ACHN (cell line): ENCODE results near the gene CCDC60.

Source experiments
- DNase-seq: peaks from one replicate; pipeline ENCODE4 v3.0.0-alpha.2; 2015
- in situ Hi-C: cut with HindIII; loops from 2 replicates; pipeline ENCODE4 v1.10.0; 2017; ENCODE audit warnings: low sequenced_read_pairs, low pct_ligation_motif_present, low pct_unique_long_range_greater_than_20kb

CCDC60 gene

DNA sequence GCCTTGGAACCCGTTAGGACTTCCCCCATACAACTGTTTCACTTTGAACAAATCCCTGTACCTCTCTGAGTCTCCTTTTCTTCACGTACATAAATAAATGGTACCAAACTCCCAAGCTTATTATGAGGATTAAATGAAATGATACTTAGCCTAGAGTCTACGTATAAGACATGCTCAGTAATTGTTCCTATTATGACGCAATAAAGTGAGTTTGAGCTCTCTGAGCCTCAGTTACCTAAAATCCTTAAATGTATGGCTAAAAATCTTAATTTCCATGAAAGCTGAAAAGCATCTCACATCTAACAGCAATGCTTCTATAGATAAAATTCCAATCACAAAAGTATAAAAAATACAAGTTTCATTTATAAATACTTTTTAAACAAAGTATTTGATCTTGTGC is 141.1 kb downstream of the CCDC60 start:
- in situ Hi-C loops = no loop called here
- no peak for DNase-seq

- no peak for DNase-seq
- in situ Hi-C loops = no loop called here
These were observed 142.4 kb downstream of the CCDC60 start for GRCh38 chr12:119476951-119477350.

- in situ Hi-C loops = no loop called here
- no peak for DNase-seq
These were observed 144.6 kb downstream of the CCDC60 start for GRCh38 chr12:119479121-119479561.

DNA sequence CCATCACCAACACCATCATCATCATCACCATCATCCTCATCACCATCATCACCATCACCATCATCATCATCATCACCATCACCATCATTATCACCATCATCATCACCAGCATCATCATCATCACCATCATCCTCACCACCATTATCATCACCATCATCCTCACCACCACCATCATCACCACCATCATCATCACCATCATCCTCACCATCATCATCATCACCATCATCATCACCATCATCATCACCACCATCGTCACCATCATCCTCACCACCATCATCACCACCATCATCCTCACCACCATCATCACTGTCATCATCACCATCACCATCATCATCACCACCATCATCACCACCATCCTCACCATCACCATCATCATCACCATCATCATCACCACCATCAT is 146.0 kb downstream of the CCDC60 start:
- in situ Hi-C loops = no loop called here
- no peak for DNase-seq

- DNase-seq = no peak
- in situ Hi-C loops = no loop called here
These were observed 152.1 kb downstream of the CCDC60 start for GRCh38 chr12:119486599-119487154.

GRCh38 chr12:119491814-119492213 is 157.3 kb downstream of the CCDC60 start:
- DNase-seq = no peak
- in situ Hi-C loops = no loop called here

DNA sequence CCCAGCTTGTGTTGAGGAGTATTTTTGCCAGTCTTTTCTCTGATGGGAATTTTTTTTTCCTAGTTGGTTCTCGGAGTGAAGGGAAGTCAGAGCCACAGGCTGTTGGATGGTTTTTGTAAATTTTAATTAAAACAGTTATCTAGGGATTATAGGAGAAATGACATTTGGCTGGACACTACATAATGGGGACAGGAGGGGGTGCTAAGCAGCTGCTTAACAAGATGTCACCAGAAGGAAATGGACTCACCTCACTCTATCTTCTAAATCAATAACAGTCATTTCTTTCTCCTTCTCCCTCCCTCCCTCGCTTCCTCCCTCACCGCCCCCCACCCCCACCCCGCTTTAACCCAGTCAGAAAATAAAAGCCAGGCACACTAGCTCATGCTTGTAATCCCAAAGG is 165.7 kb downstream of the CCDC60 start:
- no peak for DNase-seq
- in situ Hi-C loops = no loop called here

DNA sequence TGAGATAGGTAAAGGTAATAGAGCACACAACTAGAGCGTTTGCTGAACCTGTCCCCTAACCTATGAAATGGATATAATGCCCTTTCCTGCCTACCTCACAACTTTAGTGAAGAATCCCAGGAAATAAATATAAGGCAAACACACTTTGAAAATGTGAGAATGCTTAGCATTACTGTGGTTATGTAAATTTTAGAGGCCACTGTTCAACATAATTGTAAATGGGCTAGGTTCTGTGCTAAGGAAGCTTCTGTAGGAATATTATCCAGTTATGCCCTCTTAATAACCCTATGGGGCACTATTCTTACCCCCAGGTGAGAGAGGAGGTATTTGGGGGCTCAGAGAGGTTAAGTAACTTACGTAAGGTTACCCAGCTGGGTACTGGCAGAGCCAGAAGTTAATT is 166.5 kb downstream of the CCDC60 start:
- in situ Hi-C loops = no loop called here
- no peak for DNase-seq

DNA sequence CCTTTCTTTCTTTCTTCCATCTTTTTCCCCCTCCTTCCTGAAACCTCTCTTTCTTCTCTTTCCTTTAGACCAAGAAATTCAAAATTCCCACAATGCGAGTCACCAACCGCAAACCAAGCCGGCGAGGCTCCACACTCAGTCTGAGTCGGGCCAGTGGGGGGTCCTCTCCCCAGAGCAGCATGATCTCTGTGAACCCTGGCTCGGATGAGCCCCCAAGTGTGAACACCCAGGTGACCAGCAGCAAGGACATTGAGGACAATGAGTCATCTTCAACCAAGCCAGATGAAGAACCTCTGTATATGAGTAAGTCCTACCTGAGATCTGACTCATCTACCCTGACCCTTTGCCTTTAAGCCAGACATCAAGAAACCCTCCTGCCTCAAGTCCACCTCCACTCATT is 170.5 kb downstream of the CCDC60 start:
- in situ Hi-C loops = no loop called here
- DNase-seq = peak; percentile 62

DNA sequence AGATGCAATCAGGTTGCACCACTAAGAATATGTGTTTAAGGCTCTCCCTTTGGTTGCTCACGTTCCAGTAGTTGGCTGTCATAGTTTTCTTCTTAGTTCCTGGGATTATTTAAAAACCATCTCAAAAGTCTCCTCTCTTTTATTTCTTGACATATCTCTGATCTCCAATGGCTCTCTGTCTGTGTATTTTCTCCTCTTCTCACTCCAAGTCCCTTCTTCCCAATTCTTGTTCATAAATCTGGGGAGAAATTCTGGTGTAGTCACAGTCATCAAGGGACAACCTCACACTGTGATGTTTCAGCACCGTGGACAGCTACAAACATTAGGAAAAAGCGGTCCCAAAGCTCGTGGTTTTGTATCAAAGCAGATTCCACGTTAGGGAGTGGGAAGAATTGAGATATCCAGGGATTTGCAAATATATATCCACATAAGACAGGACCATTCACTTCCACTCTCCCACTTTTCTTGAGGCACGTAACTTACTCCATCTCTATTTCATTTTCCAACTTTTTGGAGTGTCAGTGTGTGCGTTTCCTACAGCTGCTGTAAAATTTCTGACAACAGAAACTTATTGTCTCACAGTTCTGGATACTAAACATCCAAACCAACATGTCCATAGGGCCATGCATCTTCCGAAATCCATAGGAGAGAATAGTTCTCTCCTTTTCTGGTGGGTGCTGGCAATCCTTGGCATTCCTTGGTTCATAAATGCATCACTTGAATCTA is 178.4 kb downstream of the CCDC60 start:
- peak; percentile 35 for DNase-seq

DNA sequence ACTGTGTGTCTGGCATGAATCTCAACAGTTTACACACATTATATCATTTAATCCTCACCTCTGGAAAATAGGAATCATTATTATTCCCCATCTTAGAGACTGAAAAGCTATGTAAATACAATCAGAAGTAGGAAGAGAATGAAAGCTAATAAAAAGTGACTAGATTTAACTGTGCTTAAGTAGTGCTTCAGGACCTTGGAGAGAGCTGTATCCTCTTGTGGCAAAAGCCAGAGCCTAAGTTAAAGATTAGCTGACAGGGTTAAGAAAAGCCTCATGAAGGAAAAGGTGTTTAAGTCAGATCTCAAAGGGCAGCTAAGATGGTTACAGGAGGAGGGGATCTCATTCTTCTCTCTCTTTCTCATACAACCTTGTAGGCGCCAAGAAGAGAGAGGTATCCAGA is 193.7 kb downstream of the CCDC60 start:
- peak; percentile 60 for DNase-seq
- in situ Hi-C loops = no loop called here

More for the DNA sequence above, 178.4 kb downstream of the CCDC60 start:
- in situ Hi-C loops = no loop called here

GRCh38 chr12:119540476-119540875 is 205.9 kb downstream of the CCDC60 start:
- no peak for DNase-seq
- in situ Hi-C loops = no loop called here

GRCh38 chr12:119544765-119545625 is 210.5 kb downstream of the CCDC60 start:
- in situ Hi-C loops = no loop called here
- DNase-seq = peak; percentile 77

DNA sequence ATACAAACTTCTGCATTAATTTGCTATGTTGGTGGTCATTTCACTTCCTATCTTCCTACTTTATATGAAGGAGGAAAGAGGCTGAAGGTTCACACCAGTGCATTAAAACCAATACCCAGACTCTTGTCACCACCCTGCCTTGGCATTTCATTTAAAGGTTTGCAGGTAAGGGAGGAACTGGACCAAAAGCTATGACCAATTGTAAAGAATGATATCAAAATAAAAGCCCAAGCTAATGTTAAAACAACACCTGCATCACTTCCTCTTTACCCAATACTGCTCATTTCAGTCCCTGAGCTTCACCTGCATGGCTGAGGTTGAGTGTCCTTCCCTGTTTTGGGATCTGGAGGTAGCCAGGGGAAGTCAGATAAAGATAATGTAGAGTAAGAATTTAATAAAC is 211.8 kb downstream of the CCDC60 start:
- in situ Hi-C loops = no loop called here
- no peak for DNase-seq

DNA sequence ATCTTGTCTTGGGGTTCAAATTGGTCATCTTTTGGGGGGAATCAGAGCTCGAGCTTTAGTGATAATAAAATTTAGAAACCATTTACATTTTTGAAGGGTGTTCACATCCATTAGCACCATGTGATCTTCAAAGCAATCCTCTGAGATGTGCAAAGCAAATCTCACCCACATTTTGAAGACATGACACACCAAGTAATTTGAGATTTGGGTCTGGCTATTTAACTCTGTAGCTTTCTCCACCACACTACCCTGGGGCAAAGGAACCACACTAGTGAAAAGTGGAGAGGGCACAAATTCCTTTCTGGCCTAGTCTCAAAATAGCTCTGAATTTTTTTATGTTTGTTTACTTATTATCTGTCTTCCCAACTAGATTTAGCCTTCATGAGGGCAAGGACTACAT is 212.5 kb downstream of the CCDC60 start:
- in situ Hi-C loops = no loop called here
- no peak for DNase-seq

DNA sequence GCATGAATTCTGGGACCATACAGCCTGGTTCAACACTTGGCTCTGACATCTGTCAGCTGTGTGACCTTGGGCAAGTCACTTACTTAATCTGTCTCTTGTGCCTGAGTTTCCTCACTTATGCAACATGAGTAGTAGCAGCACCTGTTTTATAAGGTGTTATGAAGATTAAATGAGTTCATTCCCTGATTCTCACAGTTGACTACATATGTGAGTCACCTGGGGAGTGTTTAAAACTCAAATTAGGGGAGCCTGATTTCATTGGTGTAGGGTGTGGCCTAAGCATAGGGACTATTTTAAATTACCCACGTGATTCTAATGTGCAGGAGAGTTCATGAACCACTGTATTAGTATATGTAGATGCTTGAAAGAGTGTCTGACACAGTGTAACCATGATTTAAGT is 222.3 kb downstream of the CCDC60 start:
- in situ Hi-C loops = no loop called here
- no peak for DNase-seq

GRCh38 chr12:119565404-119565803 is 230.9 kb downstream of the CCDC60 start:
- in situ Hi-C loops = no loop called here

DNA sequence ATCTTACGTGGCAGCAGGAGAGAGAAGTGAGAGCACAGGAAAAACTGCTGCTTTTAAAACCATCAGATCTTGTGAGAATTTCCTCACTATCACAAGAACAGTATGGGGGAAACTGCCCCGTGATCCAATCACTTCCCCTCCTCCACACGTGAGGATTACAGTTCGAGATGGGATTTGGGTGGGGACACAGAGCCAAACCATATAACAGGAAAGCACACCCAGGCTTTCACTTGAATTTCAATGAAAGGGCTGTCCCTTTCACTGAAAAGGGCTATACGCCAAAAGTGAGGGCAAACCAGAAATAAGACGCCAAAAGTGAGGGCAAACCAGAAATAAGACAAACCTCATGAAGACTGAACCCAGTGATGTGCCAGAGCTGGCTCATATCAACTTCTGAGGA is 236.2 kb downstream of the CCDC60 start:
- DNase-seq = no peak
- in situ Hi-C loops = no loop called here

More at GRCh38 chr12:119565404-119565803, 230.9 kb downstream of the CCDC60 start:
- DNase-seq = no peak

GRCh38 chr12:119573086-119573485 is 238.6 kb downstream of the CCDC60 start:
- DNase-seq = no peak
- in situ Hi-C loops = no loop called here
